ENCODE measurements around the gene YIF1A. TPM values are rescaled to one million over a fixed set of nuclear protein-coding genes. Genes with fewer than 3 reads are reported as not detected.

YIF1A gene
- total RNA-seq, 1 experiment from 2014 or later: 64.3 TPM

- Histone ChIP-seq H3K9me3 (ENCODE audit: control insufficient read depth, low read depth, low read length) (no peaks in the 10 kb centered on the region), H2BK12ac (ENCODE audit: insufficient read length, low read depth, low read length) (no peak overlapping the region), H2AK5ac (ENCODE audit: insufficient read length, low read length) (no peak overlapping the region), H3K27me3 (ENCODE audit: insufficient read depth, low read length) (no peaks in the 10 kb centered on the region), H3T11ph (ENCODE audit: low read length) (no peak overlapping the region), H3K23me2 (ENCODE audit: insufficient read length, low read depth, low read length, poor library complexity, severe bottlenecking) (peaks cover 2% of the 10 kb centered on the region), H2BK20ac (ENCODE audit: low read depth, low read length, poor library complexity, severe bottlenecking) (no peak overlapping the region), H4K5ac (ENCODE audit: insufficient read length, low read depth, low read length) (no peak overlapping the region), H3K4me1 (ENCODE audit: insufficient read depth, low read length) (no peaks in the 10 kb centered on the region), H3K9ac (ENCODE audit: extremely low read depth, insufficient read length, low read length) (no peak overlapping the region), H3K79me1 (ENCODE audit: insufficient read depth, low read depth, low read length, poor library complexity, severe bottlenecking) (no peaks in the 10 kb centered on the region), H4K8ac (replicated peaks; ENCODE audit: insufficient read length, low read depth, low read length) (no peak overlapping the region), H3K27ac (ENCODE audit: insufficient read length, low read depth, low read length) (no peak overlapping the region), H3K4ac (ENCODE audit: low read depth, low read length) (no peak overlapping the region), H2BK5ac (ENCODE audit: insufficient read length, low read length) (no peak overlapping the region), H3K14ac (ENCODE audit: insufficient read depth, low read length) (no peak overlapping the region), H4K20me1 (ENCODE audit: control insufficient read depth, insufficient read depth, insufficient read length) (peaks cover 2% of the 10 kb centered on the region), H3K79me2 (ENCODE audit: insufficient read depth, low read length) (no peaks in the 10 kb centered on the region), H3K23ac (ENCODE audit: insufficient read length, low read depth, low read length) (no peak overlapping the region), H4K91ac (ENCODE audit: insufficient read length, low read depth, low read length) (no peak overlapping the region), H3K56ac (ENCODE audit: insufficient read length, low read depth, low read length) (no peak overlapping the region), H3K18ac (ENCODE audit: insufficient read length, low read depth, low read length) (no peak overlapping the region), H2BK15ac (ENCODE audit: low read depth, low read length) (no peak overlapping the region), H2BK120ac (ENCODE audit: low read depth, low read length, poor library complexity, severe bottlenecking) (no peak overlapping the region), H3K4me2 (ENCODE audit: insufficient read depth, insufficient read length, low read length) (no peak overlapping the region), H2AFZ (ENCODE audit: low read length) (no peak overlapping the region)
- no CpG with 5 or more reads among the region's 5 CpGs for WGBS (ENCODE audit: extremely low coverage, insufficient read length, low lambda C conversion rate)
- peaks cover 0 to 2% of the 10 kb centered on the region in 2 experiments; a peak in 1 of 5 replicates for H3K9me3 Mint-ChIP-seq
- H3K4me3 Mint-ChIP-seq: no peak overlapping the region
- no peak for TF ChIP-seq CTCF (conservative IDR thresholded peaks at IDR 0.05)
- no peaks in the 10 kb centered on the region for H3K27me3 Mint-ChIP-seq (ENCODE audit: low read depth)
- H3K36me3 Mint-ChIP-seq (ENCODE audit: insufficient read depth in 1 of 3, low read depth in 3 of 3): peaks cover 22 to 66% (median 62%) of the 10 kb centered on the region in 3 experiments
- H3K4me1 Mint-ChIP-seq: peaks cover 15 to 18% of the 10 kb centered on the region in 2 experiments
- no peak for DNase-seq
- H3K27ac Mint-ChIP-seq: no peak overlapping the region
These were observed 26.8 kb downstream of the YIF1A start for GRCh38 chr11:66262191-66262590.

All from H9 (cell line).